Endothelial cell of umbilical vein (primary cell): ENCODE data around the gene NTF4. TPM values are rescaled to one million over a fixed set of nuclear protein-coding genes. Genes with fewer than 3 reads are reported as not detected.

ENCODE experiments used
- Bru-seq: library from RNA; stranded (reverse); fragments of 400-500 nt; gene quantifications from one replicate; lab custom pipeline; 2021; lab: Mats Ljungman, UMichigan
- BruChase-seq, 2 experiments: library from RNA; stranded (reverse); fragments of 400-500 nt; gene quantifications; one replicate each; lab custom pipeline; 2021; lab: Mats Ljungman, UMichigan
- BruUV-seq: library from RNA; stranded (reverse); fragments of 400-500 nt; replicated peaks from 2 replicates; lab custom pipeline; 2021; lab: Mats Ljungman, UMichigan
- CTCF ChIA-PET: fragments of 300-600, 350-600 bp; sonication (Branson Sonifier 250); formaldehyde crosslinking; loops from one replicate; lab custom pipeline; 2021; ENCODE audit warnings: antibody characterized with exemption, inconsistent platforms; lab: Charles Lee
- POLR2A ChIA-PET: fragments of 300-600, 350-600 bp; sonication (Branson Sonifier 250); formaldehyde crosslinking; loops from one replicate; lab custom pipeline; 2021; ENCODE audit warnings: antibody characterized with exemption, inconsistent platforms; lab: Charles Lee
- DNase-seq: peaks from one replicate; pipeline ENCODE4 v3.0.0-alpha.2; 2011; ENCODE audit warnings: low read depth, low spot score
- FAIRE-seq: peaks from 2 replicates; lab custom pipeline; 2011; peaks lifted over from hg19 to GRCh38; lab: Jason Lieb, UNC
- H2AFZ ChIP-seq: 2 replicates; pipeline ENCODE4 v1.6.0; 2012; ENCODE audit warnings: low read depth, low read length, control low read depth, inconsistent platforms
- H3K27ac ChIP-seq: 2 replicates; pipeline ENCODE4 v1.5.1; 2011; ENCODE audit warnings: low read depth, mild to moderate bottlenecking, control low read depth, low read length, moderate library complexity; ENCODE audit not compliant: insufficient read depth
- H3K27me3 ChIP-seq, 2 experiments: 2 replicates each; pipeline versions ENCODE4 v1.6.0 to v1.6.1; 2011; ENCODE audit warnings: low read length in 2 of 2, mixed read lengths in 1 of 2; ENCODE audit not compliant: control insufficient read depth in 2 of 2, insufficient read depth in 2 of 2
- H3K36me3 ChIP-seq, 2 experiments: 2 replicates in 1 of 2; 3 replicates in 1 of 2; pipeline ENCODE4 v1.5.1; 2011; ENCODE audit warnings: low read length in 2 of 2, mild to moderate bottlenecking in 1 of 2, moderate library complexity in 1 of 2; ENCODE audit not compliant: control insufficient read depth in 2 of 2, insufficient read depth in 2 of 2; ENCODE audit errors: extremely low read depth in 1 of 2
- H3K4me1 ChIP-seq: 3 replicates; pipeline ENCODE4 v1.5.1; 2011; ENCODE audit warnings: mild to moderate bottlenecking, low read length; ENCODE audit not compliant: control insufficient read depth, insufficient read depth; ENCODE audit errors: extremely low read depth
- H3K4me2 ChIP-seq: 2 replicates; pipeline ENCODE4 v1.6.1; 2011; ENCODE audit warnings: low read length, control low read depth, mixed read lengths; ENCODE audit not compliant: insufficient read depth
- H3K4me3 ChIP-seq, 3 experiments: fragments of 200-600 bp in 1 of 3; sonication (generic), shearing (Covaris generic) in 1 of 3; replicated peaks in 1 of 3; 2 replicates each; pipeline ENCODE4 v1.5.1; 2011 to 2016; ENCODE audit warnings: control low read depth in 3 of 3, low read length in 3 of 3, mild to moderate bottlenecking in 2 of 3, inconsistent platforms in 1 of 3, low read depth in 1 of 3, moderate library complexity in 1 of 3; ENCODE audit not compliant: insufficient read depth in 1 of 3
- H3K79me2 ChIP-seq: 2 replicates; pipeline ENCODE4 v1.6.0; 2012; ENCODE audit warnings: low read length, inconsistent platforms; ENCODE audit not compliant: control insufficient read depth, insufficient read depth
- H3K9ac ChIP-seq: replicated peaks from 2 replicates; pipeline ENCODE3; 2011; ENCODE audit warnings: low read length, control low read depth; ENCODE audit not compliant: insufficient read depth; ENCODE audit errors: extremely low read depth
- H3K9me1 ChIP-seq: replicated peaks from 3 replicates; pipeline ENCODE4 v1.6.0; 2011; ENCODE audit warnings: mild to moderate bottlenecking, low read length; ENCODE audit not compliant: control insufficient read depth, insufficient read depth; ENCODE audit errors: extremely low read depth
- H3K9me3 ChIP-seq: replicated peaks from 2 replicates; pipeline ENCODE4 v1.5.1; 2012; ENCODE audit warnings: low read length, inconsistent platforms; ENCODE audit not compliant: control insufficient read depth, insufficient read depth
- H4K20me1 ChIP-seq: replicated peaks from 2 replicates; pipeline ENCODE3; 2011; ENCODE audit warnings: mild to moderate bottlenecking, low read length; ENCODE audit not compliant: control insufficient read depth, insufficient read depth; ENCODE audit errors: extremely low read depth
- EZH2 ChIP-seq: IDR thresholded peaks from 2 replicates; pipeline ENCODE4 v1.6.1; 2012; ENCODE audit warnings: borderline replicate concordance, low read depth, mild to moderate bottlenecking, moderate library complexity, low read length, inconsistent platforms; ENCODE audit not compliant: severe bottlenecking
- FOS ChIP-seq: IDR thresholded peaks from 2 replicates; pipeline ENCODE4 v1.6.1; 2011; ENCODE audit warnings: mild to moderate bottlenecking, low read length, moderate library complexity, borderline replicate concordance; ENCODE audit not compliant: insufficient read depth
- GATA2 ChIP-seq: IDR thresholded peaks from 2 replicates; pipeline ENCODE4 v1.7.0; 2011; ENCODE audit warnings: low read depth, mild to moderate bottlenecking, moderate library complexity, mixed read lengths, low read length; ENCODE audit not compliant: insufficient read length, insufficient read depth
- JUN ChIP-seq: IDR thresholded peaks from 2 replicates; pipeline ENCODE4 v1.6.1; 2011; ENCODE audit warnings: borderline replicate concordance, low read depth; ENCODE audit not compliant: insufficient read length, insufficient read depth
- MYC ChIP-seq: IDR thresholded peaks from one replicate; pipeline ENCODE4 v1.6.1; 2011; ENCODE audit warnings: mild to moderate bottlenecking, low read depth, low read length
- POLR2A ChIP-seq: IDR thresholded peaks from 2 replicates; pipeline ENCODE4 v1.6.1; 2012; ENCODE audit warnings: low read depth, mild to moderate bottlenecking, control low read depth, low read length
- POLR2AphosphoS5 ChIP-seq: IDR thresholded peaks from 2 replicates; pipeline ENCODE4 v1.6.1; 2012; ENCODE audit warnings: low read depth, mild to moderate bottlenecking, control low read depth, low read length, moderate library complexity; ENCODE audit not compliant: insufficient read depth
- dilution Hi-C: fragments of 300-500 bp; cut with MboI; formaldehyde crosslinking; loops from one replicate; pipeline ENCODE4 v1.15.0; 2019; ENCODE audit warnings: low sequenced_read_pairs; ENCODE audit not compliant: extremely low pct_ligation_motif_present
- intact Hi-C: fragments of 100-400 bp; cut with micrococcal nuclease; formaldehyde crosslinking; loops from one replicate; pipeline ENCODE4 v1.10.0; 2022
- long read RNA-seq: library from polyadenylated mRNA; stranded (forward); transcript quantifications from one replicate; pipeline ENCODE4 v2.0.0, GENCODE V29; 2021
- polyA minus RNA-seq, 3 experiments: library from RNA; depleted of rRNA, polyadenylated mRNA; stranded (reverse); fragments of >200 nt; gene quantifications; 1 replicate in 1 of 3; 2 replicates in 2 of 3; pipeline ENCODE4 v1.2.3, GENCODE V29; 2011
- polyA plus RNA-seq, 4 experiments: library from polyadenylated mRNA; depleted of rRNA in 3 of 4; stranded (reverse) in 3 of 4; unstranded in 1 of 4; fragments of >200 nt; gene quantifications; 2 replicates each; pipeline versions ENCODE4 v1.2.1 to v1.2.3, GENCODE V29; 2011 to 2012; ENCODE audit warnings: missing spikeins in 1 of 4
- total RNA-seq: library from RNA; stranded (reverse); gene quantifications from 2 replicates; pipeline ENCODE4 v1.2.3, GENCODE V29; 2021
- TF ChIP-seq, protein P1 (sequence below), 2 donors: IDR thresholded peaks; 1 replicate in 1 of 2; 2 replicates in 1 of 2; pipeline ENCODE4 v1.5.1; 2011; ENCODE audit warnings: low read length in 2 of 2, mild to moderate bottlenecking in 2 of 2, moderate library complexity in 2 of 2, control low read depth in 1 of 2, inconsistent platforms in 1 of 2, low read depth in 1 of 2; ENCODE audit not compliant: insufficient read depth in 1 of 2; ENCODE audit errors: extremely low read depth in 1 of 2
- TF ChIP-seq, protein P2 (sequence below): IDR thresholded peaks from 2 replicates; pipeline ENCODE4 v1.6.1; 2011; ENCODE audit not compliant: insufficient read depth, insufficient read length

The NTF4 gene, protein sequence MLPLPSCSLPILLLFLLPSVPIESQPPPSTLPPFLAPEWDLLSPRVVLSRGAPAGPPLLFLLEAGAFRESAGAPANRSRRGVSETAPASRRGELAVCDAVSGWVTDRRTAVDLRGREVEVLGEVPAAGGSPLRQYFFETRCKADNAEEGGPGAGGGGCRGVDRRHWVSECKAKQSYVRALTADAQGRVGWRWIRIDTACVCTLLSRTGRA
- total RNA-seq (not detected in 2 replicates), polyA plus RNA-seq (not detected in 2 replicates), polyA minus RNA-seq (not detected in 2 replicates), Bru-seq, nascent RNA (not detected), BruChase-seq, experiment 1, labeled RNA remaining after a 6-hour chase (not detected), BruChase-seq, experiment 2, labeled RNA remaining after a 2-hour chase (not detected)
- not detected in 2 replicates for polyA plus RNA-seq (2011; cell fraction: cytosol; rRNA removed)
- not detected in 2 replicates for polyA plus RNA-seq (2011; cell fraction: nucleus; rRNA removed)
- not detected in 2 replicates for polyA plus RNA-seq (2012)
- not detected for polyA minus RNA-seq (2011; cell fraction: cytosol; rRNA and poly(A)+ RNA removed)
- not detected in 2 replicates for polyA minus RNA-seq (2011; cell fraction: nucleus; rRNA and poly(A)+ RNA removed)
- long read RNA-seq = 0 reads

DNA sequence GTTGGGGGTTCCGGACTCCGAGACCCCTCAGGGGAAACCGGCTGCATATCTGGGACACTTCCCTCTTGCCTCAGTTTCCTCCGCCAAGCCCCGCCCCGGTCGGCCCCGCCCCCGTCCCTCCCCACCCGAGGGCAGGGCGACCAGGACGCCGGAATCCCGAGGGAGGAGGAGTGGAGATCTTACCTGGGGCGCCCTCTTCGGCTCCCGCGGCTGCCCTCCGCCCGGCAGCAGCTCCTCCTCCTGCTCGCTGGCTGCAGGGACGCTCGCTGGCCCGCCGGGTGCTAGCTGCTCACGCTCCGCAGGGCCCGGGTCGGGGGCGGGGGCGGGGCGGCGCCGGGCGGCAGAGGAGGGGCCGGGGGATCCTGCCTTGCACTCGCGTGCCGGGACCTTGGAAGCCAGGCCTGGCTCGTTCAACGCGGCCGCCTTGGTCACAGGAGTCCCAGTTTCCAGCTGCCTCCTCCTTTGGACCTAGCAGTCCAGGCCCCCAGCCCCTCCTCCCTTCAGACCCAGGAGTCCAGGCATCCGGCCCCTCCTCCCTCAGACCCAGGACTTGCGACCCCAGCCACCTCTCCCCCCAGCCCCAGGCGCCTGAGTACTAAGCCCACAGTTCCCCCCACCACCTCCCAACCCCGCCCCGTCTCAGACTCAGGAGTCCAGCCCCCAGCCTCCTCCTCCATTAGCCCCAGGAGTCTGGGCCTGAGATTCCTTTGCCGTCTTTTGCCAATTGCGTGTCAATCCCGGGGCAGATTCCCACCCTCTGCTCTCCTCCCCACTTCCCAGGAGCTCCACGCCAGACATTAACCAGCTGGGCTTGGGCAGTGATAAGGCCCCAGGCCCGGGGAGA is at the start of gene NTF4:
NTF4 (minus strand) TSS at position 51 of the 844 bp plus-strand sequence. CDS start 2,821 bp downstream, outside the sequence.
- dilution Hi-C loops = no loop called here
- POLR2A ChIA-PET = no interaction called here
- no peaks in the 10 kb centered on the region for H3K36me3 ChIP-seq
- TF ChIP-seq FOS = no peak
- no peak for TF ChIP-seq GATA2
- TF ChIP-seq, protein P1, sequence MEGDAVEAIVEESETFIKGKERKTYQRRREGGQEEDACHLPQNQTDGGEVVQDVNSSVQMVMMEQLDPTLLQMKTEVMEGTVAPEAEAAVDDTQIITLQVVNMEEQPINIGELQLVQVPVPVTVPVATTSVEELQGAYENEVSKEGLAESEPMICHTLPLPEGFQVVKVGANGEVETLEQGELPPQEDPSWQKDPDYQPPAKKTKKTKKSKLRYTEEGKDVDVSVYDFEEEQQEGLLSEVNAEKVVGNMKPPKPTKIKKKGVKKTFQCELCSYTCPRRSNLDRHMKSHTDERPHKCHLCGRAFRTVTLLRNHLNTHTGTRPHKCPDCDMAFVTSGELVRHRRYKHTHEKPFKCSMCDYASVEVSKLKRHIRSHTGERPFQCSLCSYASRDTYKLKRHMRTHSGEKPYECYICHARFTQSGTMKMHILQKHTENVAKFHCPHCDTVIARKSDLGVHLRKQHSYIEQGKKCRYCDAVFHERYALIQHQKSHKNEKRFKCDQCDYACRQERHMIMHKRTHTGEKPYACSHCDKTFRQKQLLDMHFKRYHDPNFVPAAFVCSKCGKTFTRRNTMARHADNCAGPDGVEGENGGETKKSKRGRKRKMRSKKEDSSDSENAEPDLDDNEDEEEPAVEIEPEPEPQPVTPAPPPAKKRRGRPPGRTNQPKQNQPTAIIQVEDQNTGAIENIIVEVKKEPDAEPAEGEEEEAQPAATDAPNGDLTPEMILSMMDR (IDR thresholded peaks at IDR 0.05; ENCODE audit: extremely low read depth in 1 of 2, insufficient read depth in 1 of 2, low read depth in 1 of 2, low read length in 2 of 2) = no peak
- no peak for TF ChIP-seq MYC
- no peak for TF ChIP-seq EZH2
- TF ChIP-seq, protein P2, sequence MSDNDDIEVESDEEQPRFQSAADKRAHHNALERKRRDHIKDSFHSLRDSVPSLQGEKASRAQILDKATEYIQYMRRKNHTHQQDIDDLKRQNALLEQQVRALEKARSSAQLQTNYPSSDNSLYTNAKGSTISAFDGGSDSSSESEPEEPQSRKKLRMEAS = no peak
- no peak for TF ChIP-seq POLR2A
- TF ChIP-seq JUN = no peak
- no peak for TF ChIP-seq POLR2AphosphoS5
- H3K4me1 ChIP-seq = no peaks in the 10 kb centered on the region
- no peaks in the 10 kb centered on the region for H3K9me1 ChIP-seq
- FAIRE-seq (no peak), DNase-seq (no peak)
- no peak within 1 kb of the TSS for H3K9ac ChIP-seq
- H3K27me3 ChIP-seq = peaks cover 30 to 40% of the 10 kb centered on the region in 2 experiments
- no peaks in the 10 kb centered on the region for H3K79me2 ChIP-seq
- H3K4me2 ChIP-seq = no peak within 1 kb of the TSS
- H3K27ac ChIP-seq = no peak within 1 kb of the TSS
- CTCF ChIA-PET = interaction anchor here (0.6 to 1.9 kb wide), 5 partner anchors 9 to 140 kb away, joined by 3 to 6 read pairs (median 5); no protein-coding TSS in a partner anchor
- H2AFZ ChIP-seq = no peak within 1 kb of the TSS
- no TSS peak for BruUV-seq
- intact Hi-C loops = no loop called here
- H3K9me3 ChIP-seq = no peaks in the 10 kb centered on the region
- H4K20me1 ChIP-seq = no peaks in the 10 kb centered on the region
- no peak within 1 kb of the TSS for H3K4me3 ChIP-seq
